ENCODE data around the gene INVS.

Gene INVS

GRCh38 chr9:100126423-100126822 is 27.4 kb downstream of the INVS start:
- H3K4me3 ChIP-seq (ENCODE audit: low read depth, low read length, poor library complexity, severe bottlenecking): no peak overlapping the region
- H3K27ac ChIP-seq (ENCODE audit: low read depth, low read length, poor library complexity, severe bottlenecking): no peak overlapping the region
- no peaks in the 10 kb centered on the region for H3K79me2 ChIP-seq (ENCODE audit: insufficient read depth, low read length)
- H3K36me3 ChIP-seq (ENCODE audit: insufficient read depth, low read length): peaks cover 11% of the 10 kb centered on the region
- H3K4me1 ChIP-seq (ENCODE audit: insufficient read depth, low read length, severe bottlenecking): no peaks in the 10 kb centered on the region
- no peaks in the 10 kb centered on the region for H3K27me3 ChIP-seq (ENCODE audit: insufficient read depth, low read length)
- H2AFZ ChIP-seq (ENCODE audit: low read length): no peak overlapping the region
- TF ChIP-seq CTCF (IDR thresholded peaks at IDR 0.05; ENCODE audit: low read length) (no peak), EZH2 (IDR thresholded peaks at IDR 0.05; ENCODE audit: borderline replicate concordance, low read length) (no peak)
- H3K9me2 ChIP-seq (ENCODE audit: low read depth, low read length): no peaks in the 10 kb centered on the region
- no peak overlapping the region for H3K4me2 ChIP-seq (ENCODE audit: low read length)
- no peaks in the 10 kb centered on the region; the same call in 1 of the 2 replicates for H3K9me3 ChIP-seq (ENCODE audit: low read length)
- no peaks in the 10 kb centered on the region for H3F3A ChIP-seq (ENCODE audit: insufficient read depth, low read length)
- H4K20me1 ChIP-seq (ENCODE audit: insufficient read depth, low read length): no peaks in the 10 kb centered on the region
- H3K9ac ChIP-seq (ENCODE audit: low read length): no peak overlapping the region

- Histone ChIP-seq H3K27ac (ENCODE audit: low read depth, low read length, poor library complexity, severe bottlenecking) (no peak overlapping the region), H2AFZ (ENCODE audit: low read length) (no peak overlapping the region), H3K27me3 (ENCODE audit: insufficient read depth, low read length) (no peaks in the 10 kb centered on the region)
Measured at GRCh38 chr9:100129772-100130171, 30.7 kb downstream of the INVS start.

GRCh38 chr9:100131216-100131615 is 32.2 kb downstream of the INVS start:
- Histone ChIP-seq H2AFZ (ENCODE audit: low read length) (no peak overlapping the region), H3K79me2 (ENCODE audit: insufficient read depth, low read length) (no peaks in the 10 kb centered on the region), H3K4me1 (ENCODE audit: insufficient read depth, low read length, severe bottlenecking) (no peaks in the 10 kb centered on the region), H3K4me2 (ENCODE audit: low read length) (no peak overlapping the region), H4K20me1 (ENCODE audit: insufficient read depth, low read length) (no peaks in the 10 kb centered on the region), H3K9me3 (ENCODE audit: low read length) (no peaks in the 10 kb centered on the region), H3F3A (ENCODE audit: insufficient read depth, low read length) (no peaks in the 10 kb centered on the region), H3K4me3 (ENCODE audit: low read depth, low read length, poor library complexity, severe bottlenecking) (no peak overlapping the region), H3K27me3 (ENCODE audit: insufficient read depth, low read length) (no peaks in the 10 kb centered on the region), H3K36me3 (ENCODE audit: insufficient read depth, low read length) (peaks cover 12% of the 10 kb centered on the region), H3K27ac (ENCODE audit: low read depth, low read length, poor library complexity, severe bottlenecking) (no peak overlapping the region), H3K9ac (ENCODE audit: low read length) (no peak overlapping the region), H3K9me2 (ENCODE audit: low read depth, low read length) (no peaks in the 10 kb centered on the region)
- TF ChIP-seq CTCF (IDR thresholded peaks at IDR 0.05; ENCODE audit: low read length) (no peak), EZH2 (IDR thresholded peaks at IDR 0.05; ENCODE audit: borderline replicate concordance, low read length) (no peak)

More at GRCh38 chr9:100129772-100130171, 30.7 kb downstream of the INVS start:
- H3K79me2 ChIP-seq (ENCODE audit: insufficient read depth, low read length): no peaks in the 10 kb centered on the region
- H3K36me3 ChIP-seq (ENCODE audit: insufficient read depth, low read length): peaks cover 12% of the 10 kb centered on the region
- H3K9ac ChIP-seq (ENCODE audit: low read length): no peak overlapping the region
- H3K4me2 ChIP-seq (ENCODE audit: low read length): no peak overlapping the region
- no peaks in the 10 kb centered on the region for H3K9me2 ChIP-seq (ENCODE audit: low read depth, low read length)
- no peak for TF ChIP-seq EZH2 (IDR thresholded peaks at IDR 0.05; ENCODE audit: borderline replicate concordance, low read length)
- no peak for TF ChIP-seq CTCF (IDR thresholded peaks at IDR 0.05; ENCODE audit: low read length)
- no peak overlapping the region for H3K4me3 ChIP-seq (ENCODE audit: low read depth, low read length, poor library complexity, severe bottlenecking)
- no peaks in the 10 kb centered on the region for H3K9me3 ChIP-seq (ENCODE audit: low read length)
- H4K20me1 ChIP-seq (ENCODE audit: insufficient read depth, low read length): no peaks in the 10 kb centered on the region
- no peaks in the 10 kb centered on the region for H3F3A ChIP-seq (ENCODE audit: insufficient read depth, low read length)
- no peaks in the 10 kb centered on the region for H3K4me1 ChIP-seq (ENCODE audit: insufficient read depth, low read length, severe bottlenecking)

Data from OCI-LY1 (cell line).